ENCODE data around the gene GPI. TPM values are rescaled to one million over a fixed set of nuclear protein-coding genes. Genes with fewer than 3 reads are reported as not detected.
A peak's percentile ranks its signal among the peaks of the same experiment; 100 is the strongest.

The GPI gene
- total RNA-seq, 3 donors from 2014 or later (not counting 1 experiment from before 2014, with no cell fraction given), result 98.5 to 132 (median 104) TPM

DNA sequence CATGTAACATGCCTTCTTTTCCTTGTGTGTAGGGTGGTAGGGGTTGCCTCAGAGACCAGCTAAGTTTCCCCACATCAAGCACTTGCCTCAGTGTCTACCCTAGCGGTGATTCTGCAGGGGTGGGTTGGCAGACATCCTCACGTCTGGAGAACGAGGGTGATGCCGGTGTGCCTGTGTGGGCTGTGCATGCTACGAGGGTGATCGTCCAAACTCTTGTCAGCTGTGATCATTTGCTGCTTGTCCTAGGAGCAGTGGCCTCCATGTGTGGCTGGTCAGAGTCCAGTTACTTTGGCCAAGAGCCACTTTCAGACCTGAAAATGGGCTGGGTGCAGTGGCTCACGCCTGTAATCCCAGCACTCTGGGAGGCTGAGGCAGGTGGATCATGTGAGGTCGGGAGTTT is 5.1 kb downstream of the GPI start:
- no peak overlapping the region for H3K4me3 Mint-ChIP-seq
- ATAC-seq (no peak), DNase-seq (no peak)
- H3K27ac ChIP-seq (ENCODE audit: low read length), result no peak overlapping the region
- 97% methylated on average over 8 of the region's 8 CpGs for WGBS (ENCODE audit: insufficient coverage)
- H3K27me3 Mint-ChIP-seq (ENCODE audit: low read depth in 2 of 2), result no peaks in the 10 kb centered on the region
- H3K36me3 Mint-ChIP-seq, result no peaks in the 10 kb centered on the region
- no peaks in the 10 kb centered on the region for H3K9me3 Mint-ChIP-seq
- H3K27ac Mint-ChIP-seq, result no peak overlapping the region
- H3K9me3 ChIP-seq (ENCODE audit: control insufficient read depth, insufficient read depth, low read length), result no peaks in the 10 kb centered on the region
- H3K4me1 Mint-ChIP-seq, result peaks cover 20 to 39% of the 10 kb centered on the region in 2 donors
- intact Hi-C loops (cut with micrococcal nuclease), result no loop called here
- H3K4me3 ChIP-seq (ENCODE audit: low read length), result no peak overlapping the region
- no peak for TF ChIP-seq CTCF (IDR thresholded peaks at IDR 0.05)
- H3K4me1 ChIP-seq (ENCODE audit: control insufficient read depth, insufficient read depth, low read length), result peaks cover 16% of the 10 kb centered on the region
- no peaks in the 10 kb centered on the region for H3K27me3 ChIP-seq (ENCODE audit: control insufficient read depth, insufficient read depth, low read length)
- peaks cover 45% of the 10 kb centered on the region for H3K36me3 ChIP-seq (ENCODE audit: control insufficient read depth, insufficient read depth, low read length)

- Histone ChIP-seq H3K4me3 (ENCODE audit: low read length) (no peak overlapping the region), H3K4me1 (ENCODE audit: control insufficient read depth, insufficient read depth, low read length) (peaks cover 9% of the 10 kb centered on the region), H3K9me3 (ENCODE audit: control insufficient read depth, insufficient read depth, low read length) (no peaks in the 10 kb centered on the region), H3K27me3 (ENCODE audit: control insufficient read depth, insufficient read depth, low read length) (no peaks in the 10 kb centered on the region), H3K36me3 (ENCODE audit: control insufficient read depth, insufficient read depth, low read length) (peaks cover 49% of the 10 kb centered on the region), H3K27ac (ENCODE audit: low read length) (no peak overlapping the region)
- Mint-ChIP-seq H3K4me1 (peaks cover 14 to 33% of the 10 kb centered on the region in 2 donors), H3K4me3 (no peak overlapping the region), H3K27ac (no peak overlapping the region), H3K27me3 (ENCODE audit: low read depth in 2 of 2) (no peaks in the 10 kb centered on the region), H3K36me3 (no peaks in the 10 kb centered on the region), H3K9me3 (no peaks in the 10 kb centered on the region)
- ATAC-seq (no peak), DNase-seq (no peak)
- whole genome bisulfite sequencing (ENCODE audit: insufficient coverage), result 92% methylated on average over 4 of the region's 4 CpGs
- TF ChIP-seq CTCF (IDR thresholded peaks at IDR 0.05), result no peak
- intact Hi-C loops (cut with micrococcal nuclease), result no loop called here
These were observed 6.0 kb downstream of the GPI start for GRCh38 chr19:34370983-34371382.

- no peaks in the 10 kb centered on the region for H3K36me3 Mint-ChIP-seq
- Histone ChIP-seq H3K9me3 (ENCODE audit: control insufficient read depth, insufficient read depth, low read length) (no peaks in the 10 kb centered on the region), H3K27me3 (ENCODE audit: control insufficient read depth, insufficient read depth, low read length) (no peaks in the 10 kb centered on the region), H3K4me3 (ENCODE audit: low read length) (no peak overlapping the region), H3K27ac (ENCODE audit: low read length) (no peak overlapping the region), H3K4me1 (ENCODE audit: control insufficient read depth, insufficient read depth, low read length) (no peaks in the 10 kb centered on the region), H3K36me3 (ENCODE audit: control insufficient read depth, insufficient read depth, low read length) (peaks cover 46% of the 10 kb centered on the region)
- DNase-seq, result no peak
- no peaks in the 10 kb centered on the region for H3K27me3 Mint-ChIP-seq (ENCODE audit: low read depth in 2 of 2)
- H3K9me3 Mint-ChIP-seq, result no peaks in the 10 kb centered on the region
- WGBS (ENCODE audit: insufficient coverage), result 92% methylated on average over 10 of the region's 11 CpGs
- H3K4me3 Mint-ChIP-seq, result no peak overlapping the region
- peaks cover 0 to 9% of the 10 kb centered on the region in 2 donors for H3K4me1 Mint-ChIP-seq
- peak overlapping the region in 1 of 2 donors; percentile 17 for H3K27ac Mint-ChIP-seq
- intact Hi-C loops (cut with micrococcal nuclease), result no loop called here
- TF ChIP-seq CTCF (IDR thresholded peaks at IDR 0.05), result no peak
- ATAC-seq, result no peak
These were observed 8.7 kb downstream of the GPI start for GRCh38 chr19:34373601-34374288.

DNA sequence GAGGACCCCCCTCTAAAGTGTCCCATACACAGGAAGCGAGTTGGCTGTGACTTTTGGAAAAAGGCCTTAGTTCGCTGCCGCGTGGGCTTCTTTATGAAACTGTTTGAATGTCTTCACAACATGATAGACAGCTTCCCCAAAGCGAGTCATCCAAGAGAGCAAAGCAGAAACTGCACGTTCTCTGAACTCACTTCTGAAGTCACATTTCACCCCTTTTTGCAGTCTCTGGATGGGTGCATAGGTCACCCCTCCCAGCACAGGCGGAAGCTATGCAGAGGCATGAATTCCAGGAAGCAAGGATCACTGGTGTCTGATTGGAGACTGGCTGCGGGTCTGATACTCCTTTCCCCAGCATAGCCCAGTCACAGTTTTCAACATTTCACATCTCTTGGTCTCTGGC is 10.6 kb downstream of the GPI start:
- no peaks in the 10 kb centered on the region for H3K4me1 ChIP-seq (ENCODE audit: control insufficient read depth, insufficient read depth, low read length)
- H3K9me3 ChIP-seq (ENCODE audit: control insufficient read depth, insufficient read depth, low read length), result no peaks in the 10 kb centered on the region
- Mint-ChIP-seq H3K27ac (no peak overlapping the region), H3K4me1 (peaks cover 0 to 9% of the 10 kb centered on the region in 2 donors), H3K27me3 (ENCODE audit: low read depth in 2 of 2) (no peaks in the 10 kb centered on the region), H3K36me3 (no peaks in the 10 kb centered on the region), H3K9me3 (no peaks in the 10 kb centered on the region), H3K4me3 (no peak overlapping the region)
- H3K27ac ChIP-seq (ENCODE audit: low read length), result no peak overlapping the region
- H3K4me3 ChIP-seq (ENCODE audit: low read length), result no peak overlapping the region
- WGBS (ENCODE audit: insufficient coverage), result 96% methylated on average over 8 of the region's 8 CpGs
- TF ChIP-seq CTCF (IDR thresholded peaks at IDR 0.05), result no peak
- DNase-seq, result no peak
- H3K36me3 ChIP-seq (ENCODE audit: control insufficient read depth, insufficient read depth, low read length), result peaks cover 48% of the 10 kb centered on the region
- no peak for ATAC-seq
- intact Hi-C loops (cut with micrococcal nuclease), result no loop called here
- H3K27me3 ChIP-seq (ENCODE audit: control insufficient read depth, insufficient read depth, low read length), result no peaks in the 10 kb centered on the region

All from natural killer cell (primary cell).